Stimulated activated CD8-positive, alpha-beta memory T cell treated with anti-CD3 and anti-CD28 coated beads, Interleukin-4, amount 100 ng/mL, for 24 hours (primary cell): ENCODE measurements around the gene PFN4.
"Not testable (repeated sequence)": the region's sequence is repeated elsewhere in the genome, so short reads cannot be mapped to it uniquely, and the experiment has no call there.

Experiments used
- DNase-seq: peaks from one replicate; pipeline ENCODE4 v3.0.0-alpha.2; 2020; ENCODE audit warnings: low read depth

PFN4 gene

DNA sequence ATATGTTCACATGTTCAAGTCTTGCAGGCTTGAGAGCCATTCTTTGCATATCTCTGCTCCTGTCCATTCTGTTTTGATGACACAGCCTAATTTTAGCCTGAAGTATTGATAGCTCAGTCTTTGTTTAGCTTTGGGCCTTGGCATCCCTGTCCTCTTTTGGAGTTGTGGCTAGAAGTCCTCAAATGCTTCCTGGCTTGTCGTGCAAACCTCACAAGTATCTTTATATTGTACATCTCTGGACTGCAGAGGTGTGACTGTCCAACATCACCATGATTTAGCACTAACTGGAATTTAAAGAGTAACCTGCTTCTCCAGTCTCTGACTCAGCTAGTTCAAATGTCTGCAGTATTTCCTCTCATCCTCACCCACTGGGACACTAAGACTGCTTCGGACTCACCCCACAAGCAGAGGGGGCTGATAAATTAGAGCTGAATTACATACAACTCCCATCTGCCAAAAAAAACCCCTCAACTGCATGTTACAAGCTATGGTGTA, 11.7 kb downstream of the PFN4 start:
- no peak for DNase-seq

DNA sequence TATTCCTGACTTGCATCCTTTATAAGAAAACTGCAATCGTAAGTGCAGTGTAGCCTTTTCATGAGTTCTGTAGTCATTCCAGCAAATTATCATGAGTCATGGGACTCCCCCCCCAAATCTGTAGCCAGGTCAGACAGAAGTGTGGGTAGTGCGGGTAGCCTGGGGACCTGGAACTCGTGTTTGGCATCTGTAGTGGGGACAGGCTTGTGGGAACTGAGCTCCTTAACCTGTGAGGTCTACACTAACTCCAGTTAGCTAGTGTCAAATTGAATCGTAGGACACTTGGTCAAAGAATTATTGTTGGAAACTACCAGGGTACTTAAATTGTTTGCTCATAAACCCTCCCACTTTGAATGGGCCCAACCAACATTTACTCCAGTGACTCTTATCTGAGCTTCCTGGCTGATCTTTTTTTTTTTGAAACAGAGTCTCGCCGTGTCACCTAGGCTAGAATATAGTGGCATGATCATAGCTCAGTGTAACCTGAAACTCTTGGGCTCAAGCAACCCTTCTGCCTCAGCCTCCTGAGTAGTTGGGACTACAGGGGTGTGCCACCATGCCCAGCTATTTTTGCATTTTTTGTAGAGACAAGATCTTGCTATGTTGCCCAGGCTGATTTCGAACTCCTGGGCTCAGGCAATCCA, 12.4 kb downstream of the PFN4 start:
- DNase-seq = no peak

DNA sequence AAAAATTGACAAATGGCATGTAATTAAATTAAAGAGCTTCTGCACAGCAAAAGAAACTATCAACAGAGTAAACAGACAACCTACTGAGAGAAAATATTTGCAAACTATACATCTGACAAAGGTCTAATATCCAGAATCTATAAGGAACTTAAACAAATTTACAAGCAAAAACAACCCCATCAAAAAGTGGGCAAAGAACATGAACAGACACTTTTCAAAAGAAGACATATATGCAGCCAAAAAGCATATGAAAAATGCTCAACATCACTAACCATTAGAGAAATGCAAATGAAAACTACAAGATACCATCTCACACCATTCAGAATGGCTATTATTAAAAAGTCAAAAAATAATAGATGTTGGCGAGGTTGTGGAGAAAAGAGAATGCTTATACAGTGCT, 13.7 kb downstream of the PFN4 start:
- DNase-seq = not testable (repeated sequence)

DNA sequence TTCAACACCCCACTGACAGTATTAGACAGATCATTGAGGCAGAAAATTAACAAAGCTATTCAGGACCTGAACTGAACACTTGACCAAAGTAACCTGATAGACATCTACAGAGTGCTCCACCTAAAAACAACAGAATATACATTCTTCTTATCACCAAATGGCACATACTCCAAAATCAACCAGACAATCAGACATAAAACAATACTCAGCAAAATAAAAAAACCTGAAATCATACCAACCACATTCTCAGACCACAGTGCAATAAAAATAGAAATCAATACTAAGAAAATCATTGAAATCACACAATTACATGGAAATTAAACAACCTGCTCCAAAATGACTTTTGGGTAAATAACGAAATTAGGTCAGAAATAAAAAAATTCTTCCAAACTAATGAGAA, 15.8 kb downstream of the PFN4 start:
- no peak for DNase-seq

DNA sequence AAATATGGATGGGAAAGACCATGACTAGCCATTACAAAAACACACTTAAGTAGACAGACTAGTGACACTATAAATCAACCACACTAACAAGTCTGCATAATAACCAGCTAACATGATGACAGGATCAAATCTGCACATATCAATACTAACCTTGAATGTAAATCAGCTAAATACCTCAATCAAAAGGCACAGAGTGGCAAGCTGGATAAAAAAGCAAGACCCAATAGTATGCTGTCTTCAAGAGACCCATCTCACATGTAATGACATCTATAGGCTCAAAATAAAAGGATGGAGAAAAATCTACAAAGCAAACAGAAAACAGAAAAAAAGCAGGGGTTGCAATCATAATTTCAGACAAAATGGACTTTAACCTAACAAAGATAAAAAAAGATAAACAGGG, 16.3 kb downstream of the PFN4 start:
- DNase-seq = no peak

DNA sequence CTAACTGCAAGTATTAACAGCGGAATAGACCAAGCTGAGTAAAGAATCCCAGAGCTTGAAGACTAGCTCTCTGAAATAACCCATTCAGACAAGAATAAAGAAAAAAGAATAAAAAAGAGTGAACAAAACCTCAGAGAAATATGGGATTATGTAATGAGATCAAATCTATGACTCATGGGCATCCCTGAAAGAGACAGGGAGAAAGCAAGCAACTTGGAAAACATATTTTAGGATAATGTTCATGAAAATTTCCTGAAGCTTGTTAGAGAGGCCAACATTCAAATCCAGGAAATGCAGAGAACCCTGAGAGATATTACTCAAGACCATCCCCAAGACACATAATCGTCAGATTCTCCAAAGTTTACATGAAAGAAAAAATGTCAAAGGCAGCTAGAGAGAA, 17.3 kb downstream of the PFN4 start:
- DNase-seq = no peak

DNA sequence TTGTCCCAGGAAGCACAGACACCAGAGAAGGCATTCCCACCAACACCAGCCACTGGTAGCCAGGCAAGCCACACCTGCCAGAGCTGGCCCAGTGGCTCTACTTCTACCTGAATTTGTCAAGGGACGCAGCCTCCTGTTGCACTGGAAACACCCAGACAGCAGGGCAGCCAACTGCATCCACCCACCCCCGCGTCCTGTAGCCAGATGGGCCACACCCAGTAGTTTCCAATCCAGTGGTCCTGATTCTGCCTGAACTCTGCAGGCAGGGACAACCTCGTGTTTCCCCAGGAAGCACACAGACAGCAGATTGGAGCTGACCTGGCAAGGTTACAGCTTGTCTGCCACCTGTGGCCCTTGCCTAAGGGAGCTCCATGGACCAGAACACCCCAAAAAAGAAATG, 18.2 kb downstream of the PFN4 start:
- no peak for DNase-seq

DNA sequence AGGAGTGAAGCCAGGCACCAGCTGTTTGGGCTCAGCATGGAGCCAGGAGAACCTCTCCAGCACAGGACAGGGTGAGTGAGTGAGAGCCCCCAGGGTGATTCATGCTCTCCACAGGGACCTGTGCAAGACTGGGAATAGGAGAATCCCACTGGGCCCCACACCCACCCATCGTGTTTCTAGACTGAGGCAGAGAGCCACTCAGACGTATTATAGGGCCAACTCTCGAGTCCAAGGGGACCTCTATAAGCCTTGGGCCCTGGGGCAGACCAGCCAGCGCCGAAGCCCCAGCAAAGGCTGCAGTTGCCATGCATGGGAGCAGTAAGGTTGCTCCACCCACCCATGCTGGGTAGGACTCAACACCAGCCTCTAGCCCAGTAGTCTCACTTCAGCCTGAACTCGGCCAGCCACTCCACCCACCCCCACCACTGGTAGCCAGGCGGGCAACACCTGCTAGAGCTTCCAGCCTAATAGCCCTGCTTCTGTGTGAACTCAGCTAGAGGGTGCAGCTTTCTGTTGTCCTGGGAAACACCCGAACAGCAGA, 19.0 kb downstream of the PFN4 start:
- DNase-seq = no peak

DNA sequence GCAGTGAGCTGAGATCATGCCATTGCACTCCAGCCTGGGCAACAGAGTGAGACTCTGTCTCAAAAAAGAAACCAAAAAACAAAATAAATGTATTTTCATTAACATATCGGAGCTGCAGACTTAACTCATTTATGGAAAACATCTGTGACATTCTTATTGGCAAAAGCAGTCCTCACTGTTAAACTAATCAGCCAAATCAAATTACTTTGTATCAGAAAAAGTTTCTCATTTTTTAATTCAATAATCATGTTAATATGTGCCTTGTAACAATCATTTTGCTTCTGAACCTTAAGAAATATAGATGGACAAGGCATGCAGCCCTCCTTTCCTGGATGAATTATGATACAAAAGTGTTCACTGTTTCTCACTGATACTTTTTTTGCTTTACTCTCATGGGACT, 20.5 kb downstream of the PFN4 start:
- no peak for DNase-seq

DNA sequence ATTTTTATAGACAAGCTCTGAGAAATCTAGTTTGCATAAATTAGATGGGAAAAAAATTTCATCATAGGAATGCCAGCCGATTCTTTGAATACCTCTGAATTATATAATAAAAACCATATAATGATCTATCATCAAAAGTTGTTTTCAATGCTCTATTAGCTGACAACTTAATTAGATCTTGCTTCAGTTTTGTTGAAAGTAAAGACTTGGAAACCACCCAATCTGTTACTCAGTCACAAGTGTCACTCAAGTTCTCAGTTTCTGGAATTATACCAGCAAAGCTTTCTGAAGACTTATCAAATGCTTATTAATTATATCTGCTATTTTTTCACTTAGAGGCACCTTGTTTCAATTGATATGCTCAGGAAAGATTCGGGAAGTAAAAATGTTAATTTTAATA, 21.1 kb downstream of the PFN4 start:
- DNase-seq = no peak

DNA sequence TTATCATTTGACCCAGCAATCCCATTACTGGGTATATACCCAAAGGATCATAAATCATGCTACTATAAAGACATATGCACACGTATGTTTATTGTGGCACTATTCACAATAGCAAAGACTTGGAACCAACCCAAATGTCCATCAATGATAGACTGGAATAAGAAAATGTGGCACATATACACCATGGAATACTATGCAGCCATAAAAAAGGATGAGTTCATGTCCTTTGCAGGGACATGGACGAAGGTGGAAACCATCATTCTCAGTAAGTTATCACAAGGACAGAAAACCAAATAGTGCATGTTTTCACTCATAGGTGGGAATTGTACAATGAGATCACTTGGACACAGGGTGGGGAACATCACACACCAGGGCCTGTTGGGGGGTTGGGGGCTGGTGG, 22.4 kb downstream of the PFN4 start:
- not testable (repeated sequence) for DNase-seq

DNA sequence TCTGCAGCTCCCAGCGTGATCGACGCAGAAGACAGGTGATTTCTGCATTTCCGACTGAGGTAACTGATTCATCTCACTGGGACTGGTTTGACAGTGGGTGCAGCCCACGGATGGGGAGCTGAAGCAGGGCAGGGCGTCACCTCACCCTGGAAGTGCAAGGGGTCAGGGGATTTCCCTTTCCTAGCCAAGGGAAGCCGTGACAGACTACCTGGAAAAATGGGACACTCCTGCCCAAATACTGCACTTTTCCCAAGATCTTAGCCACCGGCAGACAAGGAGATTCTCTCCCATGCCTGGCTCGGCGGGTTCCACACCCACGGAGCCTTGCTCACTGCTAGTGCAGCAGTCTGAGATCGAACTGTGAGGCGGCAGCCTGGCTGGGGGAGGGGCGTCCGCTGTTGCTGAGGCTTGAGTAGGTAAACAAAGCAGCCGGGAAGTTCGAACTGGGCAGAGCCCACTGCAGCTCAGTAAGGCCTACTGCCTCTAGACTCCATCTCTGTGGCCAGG, 27.9 kb downstream of the PFN4 start:
- not testable (repeated sequence) for DNase-seq

DNA sequence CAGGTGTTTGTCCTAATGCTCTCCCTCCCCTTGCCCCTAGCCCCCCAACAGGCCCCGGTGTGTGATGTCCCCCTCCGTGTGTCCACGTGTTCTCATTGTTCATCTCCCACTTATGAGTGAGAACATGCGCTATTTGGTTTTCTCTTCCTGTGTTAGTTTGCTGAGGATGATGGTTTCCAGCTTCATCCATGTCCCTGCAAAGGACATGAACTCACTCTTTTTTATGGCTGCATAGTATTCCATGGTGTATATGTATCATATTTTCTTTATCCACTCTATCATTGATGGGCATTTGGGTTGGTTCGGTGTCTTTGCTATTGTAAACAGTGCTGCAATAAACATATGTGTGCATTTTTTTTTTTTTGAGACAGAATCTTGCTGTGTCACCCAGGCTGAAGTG, 29.9 kb downstream of the PFN4 start:
- DNase-seq = not testable (repeated sequence)

DNA sequence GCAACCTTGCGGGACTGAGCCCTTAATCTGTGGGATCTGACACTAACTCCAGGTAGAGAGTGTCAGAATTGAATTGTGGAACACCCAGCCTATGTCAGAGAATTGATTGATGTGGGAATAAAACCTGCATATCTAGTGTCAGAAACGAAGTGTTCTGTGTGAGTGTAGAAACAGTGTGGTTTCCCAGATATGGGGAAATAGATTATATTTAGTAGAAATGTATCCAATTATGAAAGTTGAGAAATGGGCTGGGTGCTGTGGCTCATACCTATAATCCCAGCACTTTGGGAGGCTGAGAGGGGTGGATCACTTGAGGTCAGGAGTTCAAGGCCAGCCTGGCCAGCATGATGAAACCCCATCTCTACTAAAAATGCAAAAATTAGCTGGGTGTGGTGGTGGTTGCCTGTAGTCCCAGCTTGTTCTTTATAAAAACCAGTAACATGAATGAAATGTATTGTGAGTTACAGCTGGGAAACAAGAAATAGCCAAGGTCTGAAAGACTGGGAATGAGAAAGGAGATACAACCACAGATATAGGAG, 34.2 kb downstream of the PFN4 start:
- DNase-seq = no peak

DNA sequence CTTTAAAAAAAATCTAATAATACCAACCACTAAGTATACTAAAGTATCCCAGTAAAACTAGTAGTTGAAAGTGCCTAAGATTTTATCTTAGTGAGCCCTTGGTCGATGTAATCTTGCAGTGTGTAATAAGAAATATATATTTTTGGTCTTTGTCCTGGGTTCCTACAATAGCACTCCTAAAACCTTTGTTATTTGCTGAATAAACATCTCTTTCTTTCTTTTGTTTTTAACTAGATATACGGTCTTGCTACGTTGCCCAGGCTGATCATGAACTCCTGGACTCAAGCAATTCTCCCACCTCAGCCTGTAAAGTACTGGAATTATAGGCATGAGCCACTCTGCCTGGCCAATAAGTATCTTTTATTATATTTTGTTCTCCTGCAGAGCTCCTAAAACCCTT, 36.1 kb downstream of the PFN4 start:
- DNase-seq = no peak

DNA sequence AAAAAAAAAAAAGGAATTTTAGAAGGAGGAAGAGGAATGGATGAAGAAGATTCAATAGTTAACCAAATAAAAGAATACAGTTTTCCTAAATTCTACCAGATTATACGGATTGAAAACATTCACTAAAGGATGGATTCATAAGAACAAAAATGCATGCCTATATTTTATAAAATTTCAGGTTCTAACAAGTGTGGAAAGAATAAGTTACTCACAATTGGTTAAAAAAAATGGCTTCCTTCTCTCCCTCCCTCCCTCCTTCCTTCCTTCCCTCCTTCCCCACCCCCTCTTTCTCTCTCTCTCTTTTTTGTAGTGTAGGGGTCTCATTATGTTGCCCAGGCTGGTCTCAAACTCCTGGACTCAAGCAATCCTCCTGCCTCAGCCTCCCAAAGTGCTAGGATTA, 36.9 kb downstream of the PFN4 start:
- no peak for DNase-seq

DNA sequence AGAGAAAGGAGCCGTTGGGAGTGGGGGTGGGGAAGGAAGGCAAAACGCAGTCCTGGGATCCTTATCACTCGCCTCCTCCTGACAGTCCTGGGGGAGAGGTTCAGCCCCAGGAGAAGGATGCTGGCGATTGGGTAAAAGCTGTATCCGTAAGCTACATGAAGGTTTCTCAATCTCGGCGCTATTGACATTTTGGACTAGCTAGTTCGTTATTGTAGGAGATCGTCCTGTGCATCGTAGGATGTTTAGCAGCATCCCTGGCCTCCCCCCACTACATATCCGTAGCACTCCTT, 38.0 kb downstream of the PFN4 start:
- no peak for DNase-seq

DNA sequence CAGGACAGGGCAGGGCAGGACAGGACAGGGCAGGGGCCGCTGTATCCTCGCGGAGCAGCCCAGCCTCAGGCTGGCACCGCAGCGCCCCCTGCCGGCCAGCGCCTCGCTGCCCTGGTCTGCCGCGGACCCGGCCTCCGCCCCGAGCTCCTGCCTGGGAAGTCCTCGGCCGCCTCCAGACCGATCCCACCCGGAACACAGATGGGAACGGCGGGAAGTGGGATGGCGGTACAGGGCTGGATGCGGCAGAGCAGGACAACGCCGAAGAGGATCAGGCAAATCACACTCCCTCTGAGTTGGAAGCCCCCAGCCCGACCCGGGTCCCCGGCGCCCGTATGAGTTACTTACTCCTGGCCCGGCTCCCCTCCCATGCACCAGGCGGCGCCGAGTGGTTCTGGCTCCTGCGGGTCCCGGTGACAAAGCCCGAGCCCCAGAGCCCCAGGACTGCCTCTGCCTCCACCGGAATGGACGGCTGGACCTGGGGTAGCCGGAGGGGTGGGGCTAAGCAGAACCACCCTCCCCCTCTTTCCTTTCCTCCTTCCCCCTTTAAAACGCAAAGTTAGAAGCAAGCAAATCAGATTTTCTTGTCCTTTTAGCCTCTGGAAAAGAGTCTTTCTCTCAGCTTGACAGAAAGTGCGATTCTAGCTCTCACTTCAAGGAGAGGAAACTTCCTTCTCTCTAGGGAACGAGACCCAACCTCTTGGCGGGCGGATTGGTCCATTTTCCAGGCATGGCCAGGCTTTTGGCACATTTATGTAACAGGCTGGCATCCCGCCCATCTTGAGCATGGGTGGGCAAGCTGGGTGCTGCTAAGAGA, 38.5 kb downstream of the PFN4 start, which contains the start of gene TP53I3:
TSS of gene TP53I3 (minus strand) at position 449 of the 814 bp plus-strand sequence. CDS start 508 bp downstream, outside the sequence.
- DNase-seq = peak; percentile 78

DNA sequence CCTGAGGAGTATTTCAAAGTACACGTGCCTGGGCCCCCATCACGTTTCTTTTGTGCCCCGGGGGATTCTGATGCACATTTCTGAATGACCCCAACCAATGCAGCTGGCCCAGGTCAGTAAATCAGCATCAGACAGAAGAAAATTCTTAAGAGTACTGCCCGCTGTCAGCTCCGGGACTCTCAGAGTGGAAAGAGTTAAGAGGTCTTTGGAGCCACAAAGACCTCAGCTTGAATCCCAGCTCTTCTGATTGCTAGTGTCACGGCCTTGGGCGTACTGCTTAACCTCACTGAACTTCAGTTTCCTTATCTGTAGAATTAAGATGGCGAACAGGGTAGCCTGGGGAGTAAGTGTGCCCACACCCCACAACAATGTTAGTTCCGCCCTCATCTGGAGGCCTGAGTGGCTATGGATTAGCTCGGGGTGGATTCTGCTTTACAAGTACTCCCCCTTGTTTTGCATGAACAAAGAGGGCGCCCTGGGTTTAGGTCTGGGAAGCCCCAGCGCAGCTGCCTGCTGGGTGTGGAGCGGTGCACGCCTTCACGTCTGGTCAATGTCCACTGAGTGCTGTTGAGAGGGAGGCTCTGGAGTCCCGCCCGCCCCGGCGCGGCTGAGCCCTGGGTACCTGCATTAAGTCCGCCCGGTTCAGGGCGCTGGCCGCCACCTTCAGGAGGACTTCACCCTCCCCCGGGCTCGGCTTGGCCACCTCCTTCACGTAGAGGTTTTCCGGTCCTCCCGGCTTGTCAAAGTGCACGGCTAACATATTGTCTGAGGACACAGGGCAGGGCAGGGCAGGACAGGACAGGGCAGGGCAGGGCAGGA, 39.4 kb downstream of the PFN4 start:
- DNase-seq = peak; percentile 15

DNA sequence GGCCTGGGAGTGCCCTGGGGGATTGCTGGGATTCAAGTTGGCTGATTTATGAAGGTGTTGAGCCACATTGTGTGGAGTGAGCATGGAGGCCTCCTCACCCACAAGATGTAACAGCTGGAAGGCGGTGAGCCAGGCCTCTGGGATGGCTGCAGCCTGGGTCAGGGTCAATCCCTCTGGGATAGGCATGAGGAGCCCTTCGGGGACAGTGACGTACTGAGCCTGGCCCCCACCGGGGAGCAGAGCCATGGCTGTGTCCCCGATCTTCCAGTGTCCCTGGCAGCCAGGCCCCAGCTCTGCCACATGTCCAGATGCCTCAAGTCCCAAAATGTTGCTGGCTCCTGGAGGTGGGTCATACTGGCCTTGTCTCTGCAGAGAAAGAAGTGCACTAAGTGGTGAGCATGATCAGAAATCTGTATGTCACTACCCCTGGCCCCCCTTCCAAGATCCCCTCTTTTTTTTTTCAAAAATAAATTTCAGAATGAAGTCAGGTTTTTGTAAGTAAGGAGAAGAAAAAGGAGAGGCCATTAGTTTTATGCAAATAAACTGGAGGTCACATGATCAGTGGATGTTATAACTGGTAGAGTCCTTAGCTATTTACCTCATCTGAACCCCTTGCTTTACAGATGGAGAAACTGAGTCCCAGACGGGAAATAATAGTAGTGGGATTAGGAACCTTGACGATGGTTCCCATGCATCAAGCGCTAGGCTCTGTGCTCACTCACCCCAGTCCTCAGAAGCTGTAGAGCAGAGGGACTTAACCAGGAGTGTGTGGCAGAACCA, 40.2 kb downstream of the PFN4 start:
- DNase-seq = no peak

DNA sequence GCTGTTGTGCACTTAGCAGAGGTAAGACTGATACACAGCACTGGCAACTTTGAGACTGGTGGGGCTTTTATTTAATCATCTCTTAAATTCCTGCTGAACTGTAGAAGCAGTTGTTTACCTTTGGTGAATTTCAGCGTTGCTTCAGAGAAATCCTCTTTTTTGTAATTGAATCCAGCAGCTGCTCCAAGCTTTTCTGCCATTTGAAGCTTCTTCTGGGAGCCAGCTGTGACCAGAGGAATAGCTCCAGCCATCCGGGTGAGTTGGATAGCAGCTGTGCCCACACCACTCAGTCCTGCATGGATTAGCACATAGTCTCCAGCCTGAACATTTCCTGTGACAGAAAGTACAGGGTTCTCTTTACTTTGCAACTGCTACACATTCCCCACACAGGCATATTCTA, 42.4 kb downstream of the PFN4 start:
- DNase-seq = no peak
